ENCODE measurements around the gene PDIA5.

Gene PDIA5

GRCh38 chr3:123123716-123124616 is 57.1 kb downstream of the PDIA5 start:
- Histone ChIP-seq H3F3A (ENCODE audit: control insufficient read depth, insufficient read depth) (no peaks in the 10 kb centered on the region), H3K36me3 (ENCODE audit: control insufficient read depth, low read length) (no peaks in the 10 kb centered on the region), H3K79me2 (ENCODE audit: control insufficient read depth, low read length) (no peaks in the 10 kb centered on the region), H3K27me3 (ENCODE audit: control insufficient read depth, low read length) (no peaks in the 10 kb centered on the region), H3K27ac (ENCODE audit: low read depth, low read length) (no peak overlapping the region), H3K4me2 (ENCODE audit: low read length) (no peak overlapping the region), H3K9me2 (replicated peaks; ENCODE audit: control insufficient read depth, low read length) (no peaks in the 10 kb centered on the region), H3K4me3 (ENCODE audit: low read length) (no peak overlapping the region), H4K20me1 (ENCODE audit: control insufficient read depth, insufficient read depth, low read depth, low read length) (no peaks in the 10 kb centered on the region), H3K4me1 (ENCODE audit: control insufficient read depth, low read length) (no peaks in the 10 kb centered on the region), H3K9me3 (ENCODE audit: control insufficient read depth, insufficient read depth, low read length) (no peaks in the 10 kb centered on the region)
- TF ChIP-seq CTCF (IDR thresholded peaks at IDR 0.05; ENCODE audit: low read depth, low read length, poor library complexity, severe bottlenecking) (no peak), EZH2phosphoT487 (IDR thresholded peaks at IDR 0.05; ENCODE audit: borderline replicate concordance, low read length) (no peak)

- Histone ChIP-seq H3F3A (ENCODE audit: control insufficient read depth, insufficient read depth) (no peaks in the 10 kb centered on the region), H3K27me3 (ENCODE audit: control insufficient read depth, low read length) (no peaks in the 10 kb centered on the region), H4K20me1 (ENCODE audit: control insufficient read depth, insufficient read depth, low read depth, low read length) (no peaks in the 10 kb centered on the region), H3K36me3 (ENCODE audit: control insufficient read depth, low read length) (no peaks in the 10 kb centered on the region), H3K4me3 (ENCODE audit: low read length) (no peak overlapping the region), H3K9me2 (replicated peaks; ENCODE audit: control insufficient read depth, low read length) (no peaks in the 10 kb centered on the region), H3K4me1 (ENCODE audit: control insufficient read depth, low read length) (no peaks in the 10 kb centered on the region), H3K9me3 (ENCODE audit: control insufficient read depth, insufficient read depth, low read length) (no peaks in the 10 kb centered on the region), H3K79me2 (ENCODE audit: control insufficient read depth, low read length) (no peaks in the 10 kb centered on the region), H3K27ac (ENCODE audit: low read depth, low read length) (no peak overlapping the region), H3K4me2 (ENCODE audit: low read length) (no peak overlapping the region)
- TF ChIP-seq CTCF (IDR thresholded peaks at IDR 0.05; ENCODE audit: low read depth, low read length, poor library complexity, severe bottlenecking) (no peak), EZH2phosphoT487 (IDR thresholded peaks at IDR 0.05; ENCODE audit: borderline replicate concordance, low read length) (no peak)
Observed at GRCh38 chr3:123124971-123125370, 58.1 kb downstream of the PDIA5 start.

- Histone ChIP-seq H3K79me2 (ENCODE audit: control insufficient read depth, low read length) (no peaks in the 10 kb centered on the region), H3F3A (ENCODE audit: control insufficient read depth, insufficient read depth) (no peaks in the 10 kb centered on the region), H4K20me1 (ENCODE audit: control insufficient read depth, insufficient read depth, low read depth, low read length) (no peaks in the 10 kb centered on the region), H3K4me1 (ENCODE audit: control insufficient read depth, low read length) (no peaks in the 10 kb centered on the region), H3K9me2 (replicated peaks; ENCODE audit: control insufficient read depth, low read length) (no peaks in the 10 kb centered on the region), H3K27me3 (ENCODE audit: control insufficient read depth, low read length) (no peaks in the 10 kb centered on the region), H3K36me3 (ENCODE audit: control insufficient read depth, low read length) (no peaks in the 10 kb centered on the region), H3K4me3 (ENCODE audit: low read length) (no peak overlapping the region), H3K9me3 (ENCODE audit: control insufficient read depth, insufficient read depth, low read length) (no peaks in the 10 kb centered on the region), H3K4me2 (ENCODE audit: low read length) (no peak overlapping the region), H3K27ac (ENCODE audit: low read depth, low read length) (no peak overlapping the region)
- TF ChIP-seq CTCF (IDR thresholded peaks at IDR 0.05; ENCODE audit: low read depth, low read length, poor library complexity, severe bottlenecking) (no peak), EZH2phosphoT487 (IDR thresholded peaks at IDR 0.05; ENCODE audit: borderline replicate concordance, low read length) (no peak)
Observed at GRCh38 chr3:123126031-123126430, 59.2 kb downstream of the PDIA5 start.
